ENCODE results near the gene DYNC1LI2.
"Not testable (repeated sequence)": the region's sequence is repeated elsewhere in the genome, so short reads cannot be mapped to it uniquely, and the experiment has no call there.

The DYNC1LI2 gene

DNA sequence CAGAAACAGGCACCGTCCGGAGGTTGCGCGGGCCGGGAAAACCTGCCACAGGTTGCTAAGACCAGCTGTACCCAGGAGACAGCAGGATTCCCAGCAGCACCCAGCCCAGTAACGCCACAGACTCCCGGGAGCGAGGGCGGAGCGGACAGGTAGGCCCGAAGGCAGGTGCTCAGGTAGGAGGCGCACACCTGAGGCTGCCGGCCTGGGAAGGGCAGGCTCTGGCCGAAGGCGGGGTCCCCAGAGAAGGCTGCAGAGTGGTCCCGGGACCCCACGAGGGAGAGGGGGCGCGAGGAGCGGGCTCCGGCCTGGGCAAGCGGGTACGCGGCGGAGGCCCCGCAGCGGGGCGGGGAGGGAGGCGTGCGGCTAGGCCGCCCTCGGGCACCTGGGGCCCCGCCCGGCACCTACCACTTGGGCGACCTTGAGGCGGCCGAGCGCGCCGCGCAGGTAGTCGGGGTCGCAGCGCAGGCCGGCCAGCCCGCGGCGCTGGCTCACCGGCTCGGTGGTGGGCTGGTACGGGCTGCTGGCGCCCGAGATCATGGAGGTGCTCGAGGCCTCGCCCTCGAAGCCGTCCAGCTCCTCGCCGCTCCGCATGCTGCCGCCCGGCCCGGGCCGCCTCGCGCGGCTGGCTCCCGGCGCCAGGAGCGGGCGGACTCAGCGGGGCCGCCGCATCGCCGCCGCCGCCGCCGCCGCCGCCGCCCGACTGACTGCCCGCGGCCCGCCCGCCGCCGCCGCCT, 55.3 kb downstream of the DYNC1LI2 start:
- no peak for DNase-seq

DNA sequence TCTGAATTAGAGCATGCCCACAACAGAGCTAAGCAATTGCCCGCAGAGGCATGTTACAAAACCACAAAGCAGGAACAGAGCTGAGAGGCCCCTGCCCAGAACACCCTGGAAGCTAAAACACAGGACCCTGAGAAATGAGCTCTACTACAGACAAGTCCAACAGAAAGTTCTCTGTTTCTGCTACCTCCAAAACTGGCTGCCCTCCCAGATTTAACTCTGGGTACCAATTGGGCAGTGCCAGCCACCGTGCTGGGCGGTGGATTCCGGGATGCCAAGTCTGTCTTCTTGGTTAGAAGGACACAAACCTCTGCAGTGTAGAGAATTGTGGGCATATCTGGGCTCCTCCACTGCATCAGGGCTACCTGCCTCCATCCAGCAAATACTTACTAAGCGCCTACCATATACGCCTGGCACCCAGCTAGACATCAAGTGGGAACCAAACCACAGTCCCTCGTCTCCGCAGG, 55.9 kb downstream of the DYNC1LI2 start:
- no peak for DNase-seq

DNA sequence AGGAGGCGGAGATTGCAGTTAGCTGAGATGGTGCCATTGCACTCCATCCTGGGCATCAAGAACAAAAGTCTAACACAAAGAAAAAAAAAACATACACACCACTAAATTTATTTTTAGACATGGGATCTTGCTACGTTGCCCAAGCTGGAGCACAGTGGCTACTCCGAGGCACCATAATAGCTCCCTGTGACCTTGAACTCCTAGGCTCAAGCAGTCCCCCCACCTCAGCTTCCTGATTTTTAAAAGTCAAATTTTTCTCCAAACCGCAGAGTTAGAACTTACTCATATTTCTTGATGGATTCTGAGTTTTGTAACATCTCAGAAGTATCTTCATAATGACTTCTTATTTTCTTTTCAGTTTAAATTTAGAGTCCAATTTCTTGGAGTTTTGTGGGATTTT, 58.3 kb downstream of the DYNC1LI2 start:
- no peak for DNase-seq

DNA sequence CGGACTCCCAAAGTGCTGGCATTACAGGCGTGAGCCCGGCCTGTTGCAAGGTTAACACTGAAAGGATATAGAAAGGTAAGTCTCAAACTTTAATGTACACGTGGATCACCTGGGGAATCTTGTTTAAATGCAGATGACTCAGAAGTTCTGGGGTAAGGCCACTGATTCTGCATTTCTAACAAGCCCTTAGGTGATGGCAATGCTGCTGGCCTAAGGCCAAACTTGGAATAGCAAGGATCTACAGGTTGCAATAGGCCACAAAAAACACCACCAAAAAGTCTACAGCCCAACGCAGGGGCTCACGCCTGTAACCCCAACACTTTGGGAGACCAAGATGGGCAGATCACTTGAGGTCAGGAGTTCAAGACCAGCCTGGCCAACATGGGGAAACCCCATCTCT, 59.1 kb downstream of the DYNC1LI2 start:
- no peak for DNase-seq

DNA sequence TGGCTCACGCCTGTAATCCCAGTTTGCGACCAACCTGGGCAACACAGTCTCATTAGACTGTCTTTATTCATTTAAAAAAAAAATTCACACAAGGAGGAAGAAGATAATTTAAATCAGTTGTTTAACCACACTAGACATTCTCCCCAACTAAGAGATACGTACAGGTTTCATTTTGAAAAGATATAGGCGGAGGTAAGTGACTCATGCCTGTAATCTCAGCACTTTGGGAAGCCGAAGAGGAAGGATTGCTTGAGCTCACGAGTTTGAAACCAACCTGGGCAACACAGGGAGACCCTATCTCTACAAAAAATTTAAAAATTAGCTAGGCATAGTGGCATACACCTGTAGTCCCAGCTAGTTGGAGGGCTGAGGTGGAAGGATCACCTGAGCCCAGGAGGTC, 60.2 kb downstream of the DYNC1LI2 start:
- no peak for DNase-seq

DNA sequence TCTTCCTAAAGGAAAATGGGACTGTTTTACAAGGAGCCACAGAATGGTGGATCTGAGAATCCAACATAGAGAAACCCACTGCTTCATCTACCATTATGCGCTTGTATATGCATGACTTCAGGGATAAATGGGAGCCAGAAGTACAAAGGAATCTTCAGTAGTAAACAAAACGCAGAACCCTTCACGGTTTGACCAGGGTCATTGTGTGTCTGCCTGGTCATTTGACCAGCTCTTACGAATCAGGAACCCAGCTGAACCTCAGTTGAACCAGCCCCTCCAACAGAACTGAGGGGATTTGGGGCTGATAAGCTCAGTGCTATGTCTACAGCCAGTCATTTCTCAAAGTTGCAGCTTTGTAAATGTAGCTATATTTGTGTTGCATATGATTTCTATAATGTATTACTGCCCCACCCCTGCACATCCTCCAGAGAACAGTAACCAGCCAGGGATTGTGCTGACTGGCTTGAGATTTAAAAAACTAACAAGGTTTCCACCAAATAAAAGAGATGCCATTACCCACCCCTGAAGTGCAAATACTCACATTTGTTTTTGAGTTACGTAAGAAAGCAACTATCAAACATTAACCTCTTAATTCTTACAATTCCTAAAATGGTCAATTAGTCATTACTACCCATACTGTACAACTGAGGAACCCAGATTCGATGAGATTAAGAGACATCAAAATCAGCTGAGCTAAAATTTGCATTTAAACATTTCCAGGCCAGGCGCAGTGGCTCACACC, 61.1 kb downstream of the DYNC1LI2 start:
- no peak for DNase-seq

DNA sequence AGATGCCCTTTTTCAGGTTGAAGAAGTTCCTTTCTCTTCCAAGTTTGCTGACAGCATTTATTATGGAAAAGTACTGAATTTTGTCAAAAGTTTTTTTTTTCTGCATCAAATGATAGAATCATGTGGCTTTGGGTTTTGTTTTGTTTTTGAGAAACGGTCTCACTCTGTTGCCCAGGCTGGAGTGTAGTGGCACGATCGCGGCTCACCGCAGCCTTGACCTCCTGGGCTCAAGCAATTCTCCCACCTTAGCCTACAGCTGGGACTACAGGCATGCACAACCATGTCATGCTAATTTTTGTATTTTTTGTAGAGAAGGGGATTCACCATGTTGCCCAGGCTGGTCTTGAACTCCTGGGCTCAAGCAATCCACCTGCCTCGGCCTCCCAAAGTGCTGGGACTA, 62.1 kb downstream of the DYNC1LI2 start:
- no peak for DNase-seq

DNA sequence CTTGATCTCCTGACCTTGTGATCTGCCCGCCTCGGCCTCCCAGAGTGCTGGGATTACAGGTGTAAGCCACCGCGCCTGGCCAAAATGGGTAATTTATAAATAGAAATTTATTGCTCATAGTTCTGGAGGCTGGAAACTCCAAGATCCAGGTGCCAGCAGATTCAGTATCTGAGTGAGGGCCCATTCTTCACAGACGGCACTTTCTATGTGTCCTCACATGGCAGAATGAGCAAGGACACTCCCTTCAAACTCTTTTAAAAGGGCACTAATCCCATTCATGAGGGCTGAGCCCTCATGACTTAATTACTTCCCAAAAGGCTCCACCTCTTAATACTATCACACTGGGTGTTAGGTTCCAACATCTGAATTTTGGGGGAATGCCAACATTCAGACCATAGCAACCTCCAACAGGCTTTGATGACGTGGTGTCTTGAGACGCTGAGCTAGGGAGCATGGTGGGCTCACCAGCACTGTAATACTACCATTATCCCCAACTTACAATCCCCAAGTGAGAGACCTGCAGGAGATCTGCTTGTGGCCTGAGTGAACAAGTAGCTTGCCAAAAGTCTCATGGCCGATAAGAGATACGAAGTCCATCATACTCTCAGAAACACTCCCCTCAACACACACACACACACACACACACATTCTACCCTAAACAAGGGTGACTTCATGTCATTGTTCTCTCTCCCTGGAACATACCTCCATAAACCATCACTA, 63.3 kb downstream of the DYNC1LI2 start:
- no peak for DNase-seq

DNA sequence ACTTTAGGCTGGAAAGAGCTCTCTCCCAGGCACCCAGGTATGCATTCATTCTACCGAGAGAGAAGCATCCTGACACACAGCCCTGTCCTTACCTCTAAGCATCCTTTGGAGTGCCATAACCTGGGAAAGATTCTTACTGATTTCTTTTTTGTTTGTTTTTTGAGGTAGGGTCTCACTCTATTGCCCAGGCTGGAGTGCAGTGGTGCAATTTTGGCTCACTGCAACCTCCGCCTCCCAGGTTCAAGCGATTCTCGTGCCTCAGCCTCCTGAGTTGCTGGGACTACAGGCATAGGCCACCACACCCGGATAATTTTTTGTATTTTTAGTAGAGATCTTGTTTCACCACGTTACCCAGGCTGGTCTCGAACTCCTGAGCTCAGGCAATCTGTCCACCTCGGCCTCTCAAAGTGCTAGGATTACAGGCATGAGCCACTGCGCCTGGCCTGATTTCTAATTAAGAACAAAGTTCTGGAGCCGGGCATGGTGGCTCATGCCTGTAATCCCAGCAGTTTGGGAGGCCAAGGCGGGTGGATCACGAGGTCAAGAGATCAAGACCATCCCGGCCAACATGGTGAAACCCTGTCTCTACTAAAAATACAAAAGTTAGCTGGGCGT, 65.8 kb downstream of the DYNC1LI2 start:
- DNase-seq: not testable (repeated sequence)

DNA sequence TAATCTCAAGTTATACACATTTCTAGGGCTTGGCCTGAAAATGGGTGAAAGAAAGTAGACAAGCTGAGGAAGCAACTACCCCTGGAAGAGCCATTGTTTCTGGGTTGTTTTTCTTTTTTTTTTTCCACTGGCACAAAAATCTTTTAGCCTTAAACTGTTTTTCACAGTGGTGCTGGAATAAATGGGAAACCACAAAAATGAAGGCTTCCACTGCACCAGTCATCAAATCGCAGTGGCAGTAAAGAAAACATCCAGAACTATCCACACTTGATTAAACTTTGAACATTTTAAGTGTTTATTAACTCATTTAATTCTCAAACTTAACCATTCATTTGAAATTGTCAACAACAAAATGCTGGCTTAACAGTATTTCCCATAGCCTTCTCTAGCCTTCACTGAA, 69.1 kb downstream of the DYNC1LI2 start:
- peak; percentile 62 for DNase-seq

DNA sequence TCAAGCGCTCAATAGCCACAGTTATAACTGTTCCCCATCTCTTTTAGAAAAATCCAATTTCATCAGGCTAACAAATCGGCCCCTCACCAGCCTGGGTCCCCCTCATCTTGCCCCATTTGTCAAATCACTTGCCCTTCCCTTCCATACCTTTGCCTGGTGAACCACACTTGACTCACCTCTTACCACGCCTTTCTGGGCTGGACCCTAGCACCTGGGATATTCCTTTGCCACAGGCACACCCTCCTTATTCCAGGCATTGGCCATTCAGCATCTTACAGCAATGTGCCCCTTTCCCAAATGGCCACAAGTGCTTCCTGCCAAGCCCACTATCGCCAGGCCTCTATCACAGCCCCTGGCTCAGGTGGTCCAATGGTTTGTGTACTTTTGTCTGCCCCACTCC, 69.7 kb downstream of the DYNC1LI2 start:
- DNase-seq: no peak

DNA sequence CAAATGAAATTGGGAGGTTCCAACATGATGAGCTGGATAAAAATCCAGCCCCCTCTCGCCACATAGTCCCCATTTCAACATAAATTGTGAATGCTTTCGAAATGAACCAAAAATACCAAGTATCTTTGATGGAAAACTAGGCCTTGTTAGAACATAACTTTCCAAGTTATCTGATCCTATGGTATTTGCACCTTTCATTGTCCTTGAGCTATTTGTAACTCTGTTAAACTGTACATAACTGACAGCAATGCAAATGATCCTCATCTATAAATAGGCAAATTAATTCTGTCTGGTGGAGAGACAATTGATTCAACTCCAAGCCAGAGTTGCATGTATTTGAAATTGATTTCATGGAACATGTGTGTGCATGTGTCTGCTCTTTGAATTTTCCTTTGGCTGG, 73.1 kb downstream of the DYNC1LI2 start:
- no peak for DNase-seq

DNA sequence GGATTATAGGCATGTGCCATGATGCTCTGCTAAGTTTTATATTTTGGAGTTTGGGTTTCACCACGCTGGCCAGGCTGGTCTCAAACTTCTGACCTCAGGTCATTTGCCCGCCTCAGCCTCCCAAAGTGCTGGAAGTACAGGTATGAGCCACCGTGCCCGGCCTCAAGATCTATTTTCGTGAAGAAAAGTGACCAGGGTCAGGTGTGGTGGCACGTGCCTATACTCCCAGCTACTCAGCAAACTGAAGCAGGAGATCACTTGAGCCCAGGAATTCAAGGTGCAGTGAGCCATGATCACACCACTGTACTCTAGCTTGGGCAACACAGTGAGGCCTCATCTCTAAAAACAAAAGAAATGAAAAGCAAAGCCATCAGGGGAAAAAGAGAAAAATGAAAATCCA, 73.6 kb downstream of the DYNC1LI2 start:
- DNase-seq: no peak

DNA sequence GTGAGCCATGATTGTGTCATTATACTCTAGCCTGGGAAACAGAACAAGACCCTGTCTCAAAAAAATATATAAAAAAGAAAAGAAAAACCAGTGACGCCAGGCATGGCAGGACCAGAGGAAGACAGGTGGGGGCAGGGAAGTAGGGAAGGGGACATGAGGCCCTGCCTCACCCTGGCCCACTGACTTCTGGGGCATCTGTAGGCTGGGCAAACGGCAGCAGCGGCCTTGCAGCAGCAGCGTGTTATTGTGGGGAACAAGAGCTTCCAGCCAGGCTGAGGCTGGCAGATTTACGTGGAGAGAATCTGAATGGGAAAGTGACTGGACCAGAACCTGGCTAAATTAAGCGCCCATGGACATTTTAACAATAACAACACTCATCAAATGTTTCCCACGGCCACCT, 74.2 kb downstream of the DYNC1LI2 start:
- DNase-seq: no peak

DNA sequence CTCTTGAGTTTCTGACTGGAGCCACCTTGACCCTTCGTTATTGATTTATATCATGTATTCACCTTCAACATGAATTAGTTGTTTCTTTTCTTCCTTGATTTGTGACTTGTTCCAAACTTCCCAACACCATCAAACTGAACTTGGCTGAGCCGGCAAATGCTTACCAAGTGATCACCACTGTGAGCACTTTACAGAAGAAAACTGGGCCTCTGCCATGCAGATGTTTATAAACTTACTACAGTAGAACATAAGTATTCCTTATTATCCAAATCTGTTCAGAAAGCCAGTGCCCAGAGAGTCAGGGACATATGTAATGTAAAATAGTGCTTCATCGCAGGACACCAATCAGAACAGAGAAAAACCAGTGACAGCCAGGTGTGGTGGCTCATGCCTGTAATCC, 74.8 kb downstream of the DYNC1LI2 start:
- DNase-seq: no peak

DNA sequence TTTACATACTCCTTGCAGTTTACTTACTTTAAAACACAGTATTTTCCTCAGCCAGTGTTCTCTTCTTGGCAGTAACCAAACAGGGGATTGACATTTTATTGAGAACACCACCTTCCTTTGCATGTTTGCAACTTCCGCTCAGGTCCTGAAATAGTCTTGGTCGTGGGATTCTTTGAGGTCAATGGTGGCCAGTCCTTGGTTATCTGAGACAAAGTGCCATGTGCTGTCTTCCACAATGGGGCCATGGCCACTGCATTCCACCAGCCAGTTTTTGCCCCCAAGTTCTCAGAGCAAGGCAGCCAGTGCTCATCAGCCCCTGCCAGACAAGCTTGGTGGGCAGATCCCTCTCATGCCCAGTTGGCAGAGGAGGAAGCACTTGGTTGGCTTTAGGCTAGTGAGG, 77.7 kb downstream of the DYNC1LI2 start:
- DNase-seq: no peak

Measured in fibroblast of skin of back (primary cell).